H7 (cell line): ENCODE measurements around the gene PRAMEF2. TPM values are rescaled to one million over a fixed set of nuclear protein-coding genes. Genes with fewer than 3 reads are reported as not detected.
"Not testable (repeated sequence)": the region's sequence is repeated elsewhere in the genome, so short reads cannot be mapped to it uniquely, and the experiment has no call there.

Experiments
- DNase-seq: peaks from one replicate; pipeline ENCODE4 v3.0.0; 2012
- H3K27me3 ChIP-seq: 2 replicates; pipeline ENCODE4 v1.6.0; 2011; ENCODE audit warnings: mild to moderate bottlenecking, low read length; ENCODE audit not compliant: control insufficient read depth, insufficient read depth
- H3K36me3 ChIP-seq: replicated peaks from 2 replicates; pipeline ENCODE4 v1.5.1; 2011; ENCODE audit warnings: low read length; ENCODE audit not compliant: control insufficient read depth, insufficient read depth
- H3K4me3 ChIP-seq: 2 replicates; pipeline ENCODE4 v1.5.1; 2011; ENCODE audit warnings: low read depth, mild to moderate bottlenecking, control low read depth, low read length, moderate library complexity; ENCODE audit not compliant: insufficient read depth
- total RNA-seq: library from RNA; depleted of rRNA; stranded (reverse); fragments of >200 nt; shearing (Covaris generic); gene quantifications from 2 replicates; pipeline ENCODE4 v1.2.3, GENCODE V29; 2014; rRNA removed

The PRAMEF2 gene
- not detected in 2 replicates for total RNA-seq

- H3K36me3 ChIP-seq, H3K4me3 ChIP-seq, DNase-seq, H3K27me3 ChIP-seq: not testable (repeated sequence)
These were observed at the start of gene PRAMEF2 for GRCh38 chr1:12856786-12857185. PRAMEF2 (plus strand) TSS chr1:12857086; CDS start chr1:12859010, 1,924 bp downstream.

GRCh38 chr1:12809933-12810332 lies 47.0 kb upstream of the PRAMEF2 start:
- no peaks in the 10 kb centered on the region for H3K27me3 ChIP-seq
- no peaks in the 10 kb centered on the region for H3K36me3 ChIP-seq
- DNase-seq = no peak
- H3K4me3 ChIP-seq = no peak overlapping the region

GRCh38 chr1:12810691-12811408 lies 46.0 kb upstream of the PRAMEF2 start:
- no peaks in the 10 kb centered on the region for H3K36me3 ChIP-seq
- no peak overlapping the region for H3K4me3 ChIP-seq
- H3K27me3 ChIP-seq = no peaks in the 10 kb centered on the region
- no peak for DNase-seq

GRCh38 chr1:12811409-12811784 lies 45.5 kb upstream of the PRAMEF2 start:
- Histone ChIP-seq H3K4me3 (no peak overlapping the region), H3K27me3 (no peaks in the 10 kb centered on the region), H3K36me3 (no peaks in the 10 kb centered on the region)
- DNase-seq = no peak

GRCh38 chr1:12819061-12819460 lies 37.8 kb upstream of the PRAMEF2 start:
- H3K36me3 ChIP-seq, H3K4me3 ChIP-seq, H3K27me3 ChIP-seq, DNase-seq: not testable (repeated sequence)

- not testable (repeated sequence) for H3K36me3 ChIP-seq, H3K4me3 ChIP-seq, DNase-seq, H3K27me3 ChIP-seq
These were observed 25.6 kb upstream of the PRAMEF2 start, which contains the start of gene PRAMEF11 for GRCh38 chr1:12831310-12831709. PRAMEF11 (minus strand) TSS chr1:12831410; CDS start chr1:12828789, 2,621 bp downstream.

GRCh38 chr1:12833251-12833650 lies 23.6 kb upstream of the PRAMEF2 start:
- H3K4me3 ChIP-seq, H3K27me3 ChIP-seq, H3K36me3 ChIP-seq, DNase-seq: not testable (repeated sequence)

GRCh38 chr1:12848620-12849019 lies 8.3 kb upstream of the PRAMEF2 start, which contains the start of gene HNRNPCL1:
HNRNPCL1 (minus strand) TSS chr1:12848720; CDS start chr1:12848289, 431 bp downstream.
- H3K27me3 ChIP-seq, H3K36me3 ChIP-seq, H3K4me3 ChIP-seq, DNase-seq: not testable (repeated sequence)

- H3K4me3 ChIP-seq = no peak overlapping the region
- no peak for DNase-seq
- no peaks in the 10 kb centered on the region for H3K27me3 ChIP-seq
- H3K36me3 ChIP-seq = no peaks in the 10 kb centered on the region
These were observed 5.1 kb upstream of the PRAMEF2 start for GRCh38 chr1:12851779-12852178.

GRCh38 chr1:12863131-12863880 lies 6.4 kb downstream of the PRAMEF2 start:
- not testable (repeated sequence) for H3K27me3 ChIP-seq, H3K4me3 ChIP-seq, DNase-seq, H3K36me3 ChIP-seq

- H3K4me3 ChIP-seq, H3K36me3 ChIP-seq, DNase-seq, H3K27me3 ChIP-seq: not testable (repeated sequence)
These were observed 21.6 kb downstream of the PRAMEF2 start for GRCh38 chr1:12878453-12878852.

GRCh38 chr1:12886101-12886500 lies 29.2 kb downstream of the PRAMEF2 start, which contains the start of gene PRAMEF4:
PRAMEF4 (minus strand) TSS chr1:12886201; CDS start chr1:12883394, 2,807 bp downstream.
- H3K4me3 ChIP-seq, H3K27me3 ChIP-seq, DNase-seq, H3K36me3 ChIP-seq: not testable (repeated sequence)

- H3K4me3 ChIP-seq, H3K36me3 ChIP-seq, DNase-seq, H3K27me3 ChIP-seq: not testable (repeated sequence)
These were observed 41.3 kb downstream of the PRAMEF2 start, which contains the start of gene PRAMEF10 for GRCh38 chr1:12898170-12898569. PRAMEF10 (minus strand) TSS chr1:12898270; CDS start chr1:12895847, 2,423 bp downstream.

GRCh38 chr1:12899186-12899585 lies 42.3 kb downstream of the PRAMEF2 start:
- not testable (repeated sequence) for H3K4me3 ChIP-seq, H3K27me3 ChIP-seq, DNase-seq, H3K36me3 ChIP-seq
